HepG2 (cell line): ENCODE results near the gene UQCC2.

Experiments
- ARNTL ChIP-seq: sonication (generic); formaldehyde crosslinking; IDR thresholded peaks from 2 replicates; pipeline ENCODE4 v1.4.0; 2020; ENCODE audit warnings: mild to moderate bottlenecking, missing genetic modification reagents
- CCAR2 ChIP-seq: fragments of 200-400 bp; formaldehyde crosslinking; optimal IDR thresholded peaks from 2 replicates; pipeline ENCODE3; 2018; ENCODE audit warnings: low read depth, mild to moderate bottlenecking, low read length, moderate library complexity
- FOSL2 ChIP-seq: sonication (generic); formaldehyde crosslinking; IDR thresholded peaks from 2 replicates; pipeline ENCODE4 v1.4.0; 2020; ENCODE audit warnings: missing genetic modification reagents
- SP2 ChIP-seq: sonication (generic); formaldehyde crosslinking; IDR thresholded peaks from 2 replicates; pipeline ENCODE4 v1.5.1; 2020; ENCODE audit warnings: mild to moderate bottlenecking, missing genetic modification reagents
- ZNF256 ChIP-seq: sonication (generic); formaldehyde crosslinking; conservative IDR thresholded peaks from 2 replicates; pipeline ENCODE4 v1.4.0; 2020; ENCODE audit warnings: missing genetic modification reagents
- ZNF776 ChIP-seq: sonication (generic); formaldehyde crosslinking; IDR thresholded peaks from 2 replicates; pipeline ENCODE4 v1.4.0; 2020; ENCODE audit warnings: mild to moderate bottlenecking, missing genetic modification reagents
- TF ChIP-seq, protein P1 (sequence below), 2 experiments: sonication (generic) in 1 of 2; formaldehyde crosslinking in 1 of 2; IDR thresholded peaks; 2 replicates each; pipeline versions ENCODE4 v1.4.0 to v1.6.1; 2016 to 2020; ENCODE audit warnings: borderline replicate concordance in 1 of 2, low read depth in 1 of 2, mild to moderate bottlenecking in 1 of 2, missing genetic modification reagents in 1 of 2
- TF ChIP-seq, protein P2 (sequence below): sonication (generic); formaldehyde crosslinking; IDR thresholded peaks from 2 replicates; pipeline ENCODE4 v1.5.0; 2020; ENCODE audit warnings: mild to moderate bottlenecking, missing genetic modification reagents, moderate library complexity
- TF ChIP-seq, protein P3 (sequence below): fragments of 450-650 bp; IDR thresholded peaks from 2 replicates; pipeline ENCODE4 v1.6.1; 2017; ENCODE audit warnings: mild to moderate bottlenecking

DNA sequence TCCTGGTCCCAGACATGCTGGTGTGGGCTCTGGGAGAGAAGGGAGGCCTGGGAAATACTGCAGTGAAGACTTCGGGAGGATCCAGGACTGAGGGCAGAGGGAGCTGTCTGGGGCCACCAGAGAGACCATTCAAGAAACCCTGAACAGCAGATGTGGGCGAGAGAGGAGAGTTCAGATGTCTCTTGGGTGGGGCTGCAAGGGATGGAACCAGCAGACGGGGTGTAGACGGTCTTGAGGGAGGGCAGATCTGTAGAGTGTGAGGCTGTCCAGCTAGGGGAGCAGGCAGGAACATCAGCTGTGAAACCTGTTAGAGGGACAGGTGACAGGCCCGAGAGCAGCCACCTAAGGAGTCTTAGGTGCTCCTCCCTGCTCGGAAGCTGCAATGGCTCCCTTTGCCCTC, 51.5 kb downstream of the UQCC2 start:
- TF ChIP-seq ARNTL (CRISPR knock-in tag) (no peak), SP2 (CRISPR knock-in tag) (no peak), ZNF776 (no peak), ZNF256 (CRISPR knock-in tag) (no peak), CCAR2 (no peak), FOSL2 (CRISPR knock-in tag) (no peak)
- TF ChIP-seq, protein P1, sequence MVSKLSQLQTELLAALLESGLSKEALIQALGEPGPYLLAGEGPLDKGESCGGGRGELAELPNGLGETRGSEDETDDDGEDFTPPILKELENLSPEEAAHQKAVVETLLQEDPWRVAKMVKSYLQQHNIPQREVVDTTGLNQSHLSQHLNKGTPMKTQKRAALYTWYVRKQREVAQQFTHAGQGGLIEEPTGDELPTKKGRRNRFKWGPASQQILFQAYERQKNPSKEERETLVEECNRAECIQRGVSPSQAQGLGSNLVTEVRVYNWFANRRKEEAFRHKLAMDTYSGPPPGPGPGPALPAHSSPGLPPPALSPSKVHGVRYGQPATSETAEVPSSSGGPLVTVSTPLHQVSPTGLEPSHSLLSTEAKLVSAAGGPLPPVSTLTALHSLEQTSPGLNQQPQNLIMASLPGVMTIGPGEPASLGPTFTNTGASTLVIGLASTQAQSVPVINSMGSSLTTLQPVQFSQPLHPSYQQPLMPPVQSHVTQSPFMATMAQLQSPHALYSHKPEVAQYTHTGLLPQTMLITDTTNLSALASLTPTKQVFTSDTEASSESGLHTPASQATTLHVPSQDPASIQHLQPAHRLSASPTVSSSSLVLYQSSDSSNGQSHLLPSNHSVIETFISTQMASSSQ (IDR thresholded peaks at IDR 0.05; ENCODE audit: low read depth): no peak
- TF ChIP-seq, protein P1 (CRISPR knock-in tag; IDR thresholded peaks at IDR 0.05; ENCODE audit: borderline replicate concordance): no peak
- TF ChIP-seq, protein P2, sequence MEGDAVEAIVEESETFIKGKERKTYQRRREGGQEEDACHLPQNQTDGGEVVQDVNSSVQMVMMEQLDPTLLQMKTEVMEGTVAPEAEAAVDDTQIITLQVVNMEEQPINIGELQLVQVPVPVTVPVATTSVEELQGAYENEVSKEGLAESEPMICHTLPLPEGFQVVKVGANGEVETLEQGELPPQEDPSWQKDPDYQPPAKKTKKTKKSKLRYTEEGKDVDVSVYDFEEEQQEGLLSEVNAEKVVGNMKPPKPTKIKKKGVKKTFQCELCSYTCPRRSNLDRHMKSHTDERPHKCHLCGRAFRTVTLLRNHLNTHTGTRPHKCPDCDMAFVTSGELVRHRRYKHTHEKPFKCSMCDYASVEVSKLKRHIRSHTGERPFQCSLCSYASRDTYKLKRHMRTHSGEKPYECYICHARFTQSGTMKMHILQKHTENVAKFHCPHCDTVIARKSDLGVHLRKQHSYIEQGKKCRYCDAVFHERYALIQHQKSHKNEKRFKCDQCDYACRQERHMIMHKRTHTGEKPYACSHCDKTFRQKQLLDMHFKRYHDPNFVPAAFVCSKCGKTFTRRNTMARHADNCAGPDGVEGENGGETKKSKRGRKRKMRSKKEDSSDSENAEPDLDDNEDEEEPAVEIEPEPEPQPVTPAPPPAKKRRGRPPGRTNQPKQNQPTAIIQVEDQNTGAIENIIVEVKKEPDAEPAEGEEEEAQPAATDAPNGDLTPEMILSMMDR (CRISPR knock-in tag): no peak
- TF ChIP-seq, protein P3, sequence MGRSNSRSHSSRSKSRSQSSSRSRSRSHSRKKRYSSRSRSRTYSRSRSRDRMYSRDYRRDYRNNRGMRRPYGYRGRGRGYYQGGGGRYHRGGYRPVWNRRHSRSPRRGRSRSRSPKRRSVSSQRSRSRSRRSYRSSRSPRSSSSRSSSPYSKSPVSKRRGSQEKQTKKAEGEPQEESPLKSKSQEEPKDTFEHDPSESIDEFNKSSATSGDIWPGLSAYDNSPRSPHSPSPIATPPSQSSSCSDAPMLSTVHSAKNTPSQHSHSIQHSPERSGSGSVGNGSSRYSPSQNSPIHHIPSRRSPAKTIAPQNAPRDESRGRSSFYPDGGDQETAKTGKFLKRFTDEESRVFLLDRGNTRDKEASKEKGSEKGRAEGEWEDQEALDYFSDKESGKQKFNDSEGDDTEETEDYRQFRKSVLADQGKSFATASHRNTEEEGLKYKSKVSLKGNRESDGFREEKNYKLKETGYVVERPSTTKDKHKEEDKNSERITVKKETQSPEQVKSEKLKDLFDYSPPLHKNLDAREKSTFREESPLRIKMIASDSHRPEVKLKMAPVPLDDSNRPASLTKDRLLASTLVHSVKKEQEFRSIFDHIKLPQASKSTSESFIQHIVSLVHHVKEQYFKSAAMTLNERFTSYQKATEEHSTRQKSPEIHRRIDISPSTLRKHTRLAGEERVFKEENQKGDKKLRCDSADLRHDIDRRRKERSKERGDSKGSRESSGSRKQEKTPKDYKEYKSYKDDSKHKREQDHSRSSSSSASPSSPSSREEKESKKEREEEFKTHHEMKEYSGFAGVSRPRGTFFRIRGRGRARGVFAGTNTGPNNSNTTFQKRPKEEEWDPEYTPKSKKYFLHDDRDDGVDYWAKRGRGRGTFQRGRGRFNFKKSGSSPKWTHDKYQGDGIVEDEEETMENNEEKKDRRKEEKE: no peak
